ENCODE measurements around the gene ENOSF1.

- TF ChIP-seq, protein P1, sequence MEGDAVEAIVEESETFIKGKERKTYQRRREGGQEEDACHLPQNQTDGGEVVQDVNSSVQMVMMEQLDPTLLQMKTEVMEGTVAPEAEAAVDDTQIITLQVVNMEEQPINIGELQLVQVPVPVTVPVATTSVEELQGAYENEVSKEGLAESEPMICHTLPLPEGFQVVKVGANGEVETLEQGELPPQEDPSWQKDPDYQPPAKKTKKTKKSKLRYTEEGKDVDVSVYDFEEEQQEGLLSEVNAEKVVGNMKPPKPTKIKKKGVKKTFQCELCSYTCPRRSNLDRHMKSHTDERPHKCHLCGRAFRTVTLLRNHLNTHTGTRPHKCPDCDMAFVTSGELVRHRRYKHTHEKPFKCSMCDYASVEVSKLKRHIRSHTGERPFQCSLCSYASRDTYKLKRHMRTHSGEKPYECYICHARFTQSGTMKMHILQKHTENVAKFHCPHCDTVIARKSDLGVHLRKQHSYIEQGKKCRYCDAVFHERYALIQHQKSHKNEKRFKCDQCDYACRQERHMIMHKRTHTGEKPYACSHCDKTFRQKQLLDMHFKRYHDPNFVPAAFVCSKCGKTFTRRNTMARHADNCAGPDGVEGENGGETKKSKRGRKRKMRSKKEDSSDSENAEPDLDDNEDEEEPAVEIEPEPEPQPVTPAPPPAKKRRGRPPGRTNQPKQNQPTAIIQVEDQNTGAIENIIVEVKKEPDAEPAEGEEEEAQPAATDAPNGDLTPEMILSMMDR (IDR thresholded peaks at IDR 0.05; ENCODE audit: low read depth, low read length, poor library complexity, severe bottlenecking) = no peak
- TF ChIP-seq EZH2phosphoT487 (IDR thresholded peaks at IDR 0.05; ENCODE audit: borderline replicate concordance, low read length) = no peak
These were observed 19.9 kb upstream of the ENOSF1 start for GRCh38 chr18:732371-732770.

Measured in DOHH2 (cell line).